ENCODE data around the gene GALNT17. TPM values are rescaled to one million over a fixed set of nuclear protein-coding genes. Genes with fewer than 3 reads are reported as not detected.
"Not testable (repeated sequence)": the region's sequence is repeated elsewhere in the genome, so short reads cannot be mapped to it uniquely, and the experiment has no call there.

GALNT17 gene
- total RNA-seq, 4 donors from 2014 or later: 51.1 to 95.6 (median 69.8) TPM

GRCh38 chr7:71636329-71636728, 504.4 kb downstream of the GALNT17 start:
- DNase-seq (ENCODE audit: extremely low spot score): no peak
- H3K4me3 ChIP-seq: no peak overlapping the region
- TF ChIP-seq CTCF (IDR thresholded peaks at IDR 0.05): no peak
- TF ChIP-seq POLR2AphosphoS5 (IDR thresholded peaks at IDR 0.05): no peak
- no peak overlapping the region for H3K27ac ChIP-seq (replicated peaks in 1 of 4)
- H3K27me3 ChIP-seq: no peaks in the 10 kb centered on the region
- intact Hi-C loops (cut with DNase I): no loop called here
- no peaks in the 10 kb centered on the region for H3K36me3 ChIP-seq
- peaks cover 8 to 20% (median 18%) of the 10 kb centered on the region in 4 donors for H3K4me1 ChIP-seq
- 71% methylated on average over 4 of the region's 4 CpGs for WGBS
- no peaks in the 10 kb centered on the region for H3K9me3 ChIP-seq

GRCh38 chr7:71637578-71637977, 505.6 kb downstream of the GALNT17 start:
- TF ChIP-seq POLR2A (IDR thresholded peaks at IDR 0.05; ENCODE audit: low read depth) (no peak), POLR2AphosphoS5 (IDR thresholded peaks at IDR 0.05) (no peak), EP300 (IDR thresholded peaks at IDR 0.05) (no peak), CTCF (IDR thresholded peaks at IDR 0.05) (no peak)
- no peak for DNase-seq (ENCODE audit: extremely low spot score)
- Histone ChIP-seq H3K36me3 (no peaks in the 10 kb centered on the region), H3K4me3 (no peak overlapping the region), H3K27ac (replicated peaks in 1 of 4) (no peak overlapping the region), H3K27me3 (no peaks in the 10 kb centered on the region), H3K4me1 (peaks cover 8 to 14% (median 13%) of the 10 kb centered on the region in 4 donors), H3K9me3 (no peaks in the 10 kb centered on the region)
- intact Hi-C loops (cut with DNase I): no loop called here
- 62% methylated on average over 6 of the region's 6 CpGs for WGBS

- 100% methylated on average over 1 of the region's 1 CpG for whole genome bisulfite sequencing
- DNase-seq (ENCODE audit: extremely low spot score): no peak
- intact Hi-C loops (cut with DNase I): no loop called here
These were observed 506.2 kb downstream of the GALNT17 start for GRCh38 chr7:71638108-71638507.

GRCh38 chr7:71639382-71640085, 507.6 kb downstream of the GALNT17 start:
- intact Hi-C loops (cut with DNase I): no loop called here
- Histone ChIP-seq H3K9me3 (no peaks in the 10 kb centered on the region), H3K36me3 (no peaks in the 10 kb centered on the region), H3K27me3 (no peaks in the 10 kb centered on the region), H3K27ac (replicated peaks in 1 of 4) (no peak overlapping the region), H3K4me1 (no peaks in the 10 kb centered on the region), H3K4me3 (no peak overlapping the region)
- WGBS: 86% methylated on average over 12 of the region's 12 CpGs
- TF ChIP-seq CTCF (IDR thresholded peaks at IDR 0.05) (no peak), POLR2AphosphoS5 (IDR thresholded peaks at IDR 0.05) (no peak), EP300 (IDR thresholded peaks at IDR 0.05) (no peak), POLR2A (IDR thresholded peaks at IDR 0.05; ENCODE audit: low read depth) (no peak)
- DNase-seq (ENCODE audit: extremely low spot score): no peak

More at GRCh38 chr7:71638108-71638507, 506.2 kb downstream of the GALNT17 start:
- no peaks in the 10 kb centered on the region for H3K36me3 ChIP-seq
- H3K27ac ChIP-seq (replicated peaks in 1 of 4): no peak overlapping the region
- H3K9me3 ChIP-seq: no peaks in the 10 kb centered on the region
- peaks cover 7 to 10% (median 8%) of the 10 kb centered on the region in 4 donors for H3K4me1 ChIP-seq
- no peak for TF ChIP-seq POLR2A (IDR thresholded peaks at IDR 0.05; ENCODE audit: low read depth)
- TF ChIP-seq CTCF (IDR thresholded peaks at IDR 0.05): no peak
- no peak for TF ChIP-seq POLR2AphosphoS5 (IDR thresholded peaks at IDR 0.05)
- no peak for TF ChIP-seq EP300 (IDR thresholded peaks at IDR 0.05)
- no peaks in the 10 kb centered on the region for H3K27me3 ChIP-seq
- no peak overlapping the region for H3K4me3 ChIP-seq

- 87% methylated on average over 9 of the region's 9 CpGs for WGBS
- intact Hi-C loops (cut with DNase I); H3K27me3 ChIP-seq; H3K27ac ChIP-seq (replicated peaks in 1 of 4); H3K4me3 ChIP-seq; H3K9me3 ChIP-seq; H3K4me1 ChIP-seq; H3K36me3 ChIP-seq; DNase-seq (ENCODE audit: extremely low spot score): not testable (repeated sequence)
These were observed 511.1 kb downstream of the GALNT17 start for GRCh38 chr7:71643031-71643430.

Data from esophagus muscularis mucosa (tissue), 4 donors.